D341Med (cell line): ENCODE measurements around the gene CCDC134.
"Not testable (repeated sequence)": the region's sequence is repeated elsewhere in the genome, so short reads cannot be mapped to it uniquely, and the experiment has no call there.

Experiments used
- DNase-seq: peaks from one replicate; pipeline ENCODE4 v3.0.0; 2012; ENCODE audit warnings: low spot score

Gene CCDC134

DNA sequence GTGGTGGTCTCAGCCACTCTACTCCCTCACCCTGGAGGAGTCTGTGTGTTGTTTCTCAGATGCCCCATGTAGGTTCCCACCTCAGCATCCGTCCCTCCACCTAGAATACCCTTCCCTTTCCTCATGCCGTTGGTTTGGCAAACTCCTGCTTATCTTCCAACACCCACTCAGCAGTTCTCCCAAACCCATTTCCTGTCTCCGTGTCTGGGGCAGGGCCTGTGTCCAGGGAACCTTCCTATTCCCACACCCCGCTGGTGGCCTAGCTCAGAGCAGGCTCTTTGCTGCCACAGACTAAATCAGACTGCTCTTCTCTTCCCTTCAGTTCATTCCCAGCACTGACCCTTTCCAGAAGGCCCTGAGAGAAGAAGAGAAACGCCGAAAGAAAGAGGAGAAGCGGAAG lies 24.9 kb downstream of the CCDC134 start:
- no peak for DNase-seq

DNA sequence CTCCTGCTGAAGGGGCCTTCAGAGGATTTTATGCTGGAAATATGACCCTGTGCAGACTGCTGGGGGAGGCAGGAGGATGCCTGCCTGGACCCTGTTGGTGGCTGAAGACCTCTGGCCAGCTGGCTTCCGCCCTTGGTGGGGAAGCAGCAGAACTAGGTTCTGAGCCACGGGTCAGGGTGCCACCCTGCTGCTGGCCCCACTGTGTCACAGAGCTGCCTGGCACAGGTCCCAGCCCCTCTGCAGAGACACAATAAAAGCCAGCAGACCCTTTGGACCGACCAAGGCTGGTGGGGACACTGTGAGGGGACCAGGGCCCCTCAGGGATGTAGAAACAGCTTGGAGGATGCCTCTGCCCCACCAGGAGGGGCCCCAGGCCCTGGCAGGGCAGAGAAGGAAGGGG lies 25.5 kb downstream of the CCDC134 start:
- no peak for DNase-seq

DNA sequence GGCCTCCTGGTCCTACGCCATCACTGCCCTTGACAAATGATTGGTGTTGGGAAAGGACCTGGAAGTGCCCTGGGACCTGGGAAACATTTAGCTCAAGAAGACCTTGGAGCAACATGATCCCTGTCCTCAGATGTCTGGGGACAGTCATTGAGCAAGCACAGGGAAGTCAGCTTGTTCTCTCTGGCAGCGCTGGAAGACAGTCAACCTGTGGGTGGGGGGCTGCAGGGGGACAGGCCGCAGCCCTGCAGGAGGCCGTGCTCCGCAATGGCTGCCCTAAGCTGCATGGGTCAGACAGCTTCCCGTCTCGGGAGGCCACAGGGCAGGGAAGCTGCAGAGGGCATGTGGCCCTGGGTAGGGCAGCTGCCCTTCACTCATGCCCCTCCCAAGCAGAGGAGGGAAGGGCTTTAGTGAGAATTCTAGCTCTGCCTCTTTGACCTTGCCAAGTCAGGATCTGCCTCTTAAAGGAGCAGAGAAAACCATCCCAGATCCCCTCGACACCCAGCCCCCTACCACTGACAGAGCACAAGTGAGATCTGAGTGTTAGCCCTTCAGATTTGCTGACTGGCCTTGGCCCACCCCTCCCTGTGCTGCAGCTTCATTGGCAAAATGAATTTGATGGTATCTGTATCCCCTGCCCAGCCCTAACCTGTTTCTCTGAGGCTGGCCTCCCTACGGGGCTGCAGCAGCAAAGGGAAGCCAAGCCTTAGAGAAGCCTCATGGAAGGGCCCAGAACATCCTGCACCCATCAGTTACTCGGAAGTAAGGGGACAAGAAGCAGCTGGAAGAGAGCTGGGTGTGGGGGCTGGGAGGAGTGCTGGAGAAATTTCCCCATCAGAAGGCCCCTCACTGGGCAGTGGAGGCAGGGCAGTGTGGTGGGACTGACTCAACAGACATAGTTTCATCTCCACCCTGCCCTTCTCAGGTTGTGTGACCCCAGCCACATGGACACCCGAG lies 26.2 kb downstream of the CCDC134 start:
- no peak for DNase-seq

DNA sequence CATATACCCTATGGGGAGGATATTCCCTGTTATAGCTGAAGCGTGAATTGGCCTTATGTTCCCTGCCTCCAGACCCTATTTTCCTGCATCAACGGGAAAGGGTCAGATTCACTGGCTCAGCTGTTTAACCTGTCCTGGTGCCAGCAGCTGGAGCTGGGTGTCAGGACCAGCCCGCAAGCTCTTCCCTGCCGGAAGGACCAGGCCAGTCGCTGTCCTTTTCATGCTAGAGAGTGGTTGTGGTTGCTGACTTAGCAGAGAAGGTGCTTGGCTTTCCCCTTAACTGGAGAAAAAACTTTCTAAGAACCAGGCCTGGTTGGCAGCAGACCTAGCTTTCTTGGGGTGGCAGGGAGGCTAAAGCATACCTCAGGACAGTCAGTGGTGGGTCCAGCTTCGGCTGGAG lies 27.2 kb downstream of the CCDC134 start:
- no peak for DNase-seq

DNA sequence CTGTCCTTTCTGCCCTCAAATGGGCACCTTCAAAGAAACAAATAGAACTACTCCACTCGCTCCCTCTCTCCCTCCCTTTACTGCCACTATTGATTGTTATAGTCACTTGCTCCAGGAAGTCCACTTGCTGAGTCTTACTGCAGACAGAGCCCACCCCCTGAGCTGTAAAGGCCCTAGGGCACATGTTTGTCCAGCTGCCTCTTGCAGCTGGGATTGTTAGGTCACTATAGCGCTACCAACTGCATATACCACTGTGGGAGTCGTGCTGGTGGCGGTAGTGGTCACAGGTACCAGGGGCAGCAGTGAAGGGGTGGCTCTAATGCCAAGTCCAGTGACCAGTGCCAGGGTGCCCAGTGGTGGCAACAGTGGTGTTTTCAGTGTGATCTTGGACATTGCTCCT lies 28.0 kb downstream of the CCDC134 start:
- DNase-seq, result no peak

DNA sequence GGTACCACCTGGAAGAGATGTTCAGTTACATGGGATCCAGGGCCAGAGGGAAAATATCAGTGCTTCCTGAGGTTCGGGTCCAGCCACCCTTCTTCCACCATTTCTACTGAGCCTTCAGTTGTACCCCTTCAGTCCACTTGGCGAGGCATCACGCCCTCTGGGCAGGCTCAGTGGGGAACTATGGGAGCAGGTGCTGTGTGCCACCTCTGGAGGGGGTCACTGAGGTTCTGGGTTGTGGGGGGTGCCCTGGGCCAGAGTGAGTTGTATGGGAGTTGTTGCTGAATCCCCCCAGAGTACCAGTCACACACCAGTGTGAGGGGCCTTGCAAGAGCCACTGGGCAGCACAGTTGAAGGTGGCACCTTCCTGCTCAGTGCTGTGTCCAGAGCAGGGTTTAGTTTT lies 29.7 kb downstream of the CCDC134 start:
- no peak for DNase-seq

DNA sequence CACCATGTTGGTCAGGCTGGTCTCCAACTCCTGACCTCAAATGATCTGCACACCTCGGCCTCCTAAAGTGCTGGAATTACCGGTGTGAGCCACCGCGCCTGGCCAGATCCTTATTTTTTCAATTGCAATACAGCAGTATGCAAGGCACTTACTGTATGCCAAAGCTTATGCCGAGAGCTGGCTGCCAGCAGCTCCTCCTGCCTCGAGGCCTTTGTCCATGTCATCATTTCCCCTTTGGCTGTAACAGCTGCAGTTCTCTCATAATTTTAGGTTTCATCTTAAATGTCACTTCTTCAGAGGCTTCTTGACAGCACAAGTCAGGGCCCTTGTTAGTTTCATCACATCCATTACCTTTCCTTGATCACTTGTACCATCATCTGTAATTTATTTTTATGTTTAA lies 30.9 kb downstream of the CCDC134 start:
- no peak for DNase-seq

DNA sequence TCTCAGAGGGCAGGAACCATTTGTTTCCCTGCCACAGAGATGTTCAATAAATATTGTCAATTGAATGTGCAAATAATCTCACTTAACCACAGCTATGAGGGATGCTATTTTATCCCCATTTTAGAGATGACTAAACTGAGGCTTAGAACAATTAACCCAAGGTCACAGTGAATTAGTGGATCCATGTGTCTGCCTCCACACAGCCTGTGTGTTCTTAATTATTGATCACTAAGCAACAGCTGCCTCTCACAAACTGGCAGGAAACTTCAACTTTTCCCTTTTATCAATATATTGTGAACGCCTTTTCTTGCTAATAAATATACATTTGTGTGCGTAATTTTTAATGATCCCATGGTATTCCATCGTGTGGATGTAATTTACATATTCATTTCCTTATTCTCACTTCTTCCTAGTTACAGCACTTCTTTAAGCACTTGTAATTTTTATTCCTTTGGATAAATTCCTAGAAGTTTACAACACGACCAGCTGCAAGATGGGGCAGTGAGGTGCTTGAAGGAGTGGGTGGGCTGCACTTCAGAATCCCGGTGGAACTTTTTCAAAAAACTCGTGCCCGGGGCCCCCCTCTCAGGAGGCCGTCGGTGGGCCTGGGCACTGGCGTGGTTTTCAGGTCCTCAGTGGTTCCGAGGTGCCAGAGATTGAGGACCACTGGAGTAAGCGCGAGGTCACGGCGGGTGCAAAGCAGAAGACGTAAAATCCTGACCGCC lies 31.5 kb downstream of the CCDC134 start:
- DNase-seq, result no peak

DNA sequence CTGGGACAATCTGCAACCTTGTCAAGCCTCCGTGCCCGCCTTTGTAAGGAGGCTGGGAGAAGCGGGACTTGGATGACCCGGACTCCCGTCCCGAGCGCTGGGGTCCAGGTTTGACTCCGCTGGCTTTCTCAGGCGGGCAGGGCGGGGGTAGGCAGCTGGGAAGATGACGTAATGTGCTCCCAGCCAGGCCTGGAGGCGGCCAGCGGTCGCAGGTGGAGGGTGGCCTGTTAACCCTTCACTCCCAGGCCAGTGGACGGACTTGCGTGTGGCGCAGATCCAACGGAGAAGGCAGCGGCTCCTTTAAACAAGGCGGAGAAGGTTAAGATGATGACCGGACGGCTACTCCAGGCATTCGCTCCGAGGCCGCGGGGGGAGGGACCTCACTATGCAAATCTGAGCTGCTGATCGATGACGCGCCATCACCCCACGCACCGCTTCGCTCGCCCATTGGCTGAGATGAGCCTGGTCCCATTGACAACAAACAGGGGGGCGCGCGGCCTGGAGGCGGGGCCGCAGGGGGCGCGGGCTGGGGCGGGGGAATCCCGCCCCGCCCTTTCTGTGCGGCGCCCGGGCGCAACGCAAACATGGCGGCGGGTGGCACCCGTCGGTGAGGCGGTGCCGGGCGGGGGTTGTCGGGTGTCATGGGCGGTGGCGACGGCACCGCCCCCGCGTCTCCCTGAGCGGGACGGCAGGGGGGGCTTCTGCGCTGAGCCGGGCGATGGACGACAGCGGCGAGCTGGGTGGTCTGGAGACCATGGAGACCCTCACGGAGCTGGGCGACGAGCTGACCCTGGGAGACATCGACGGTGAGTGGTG lies 32.3 kb downstream of the CCDC134 start, which contains the start of gene SREBF2:
Gene SREBF2, plus strand, starts transcription at position 553 of the 816 bp plus-strand sequence. Its CDS starts 166 bp downstream, at position 719.
- peak; percentile 98 for DNase-seq

DNA sequence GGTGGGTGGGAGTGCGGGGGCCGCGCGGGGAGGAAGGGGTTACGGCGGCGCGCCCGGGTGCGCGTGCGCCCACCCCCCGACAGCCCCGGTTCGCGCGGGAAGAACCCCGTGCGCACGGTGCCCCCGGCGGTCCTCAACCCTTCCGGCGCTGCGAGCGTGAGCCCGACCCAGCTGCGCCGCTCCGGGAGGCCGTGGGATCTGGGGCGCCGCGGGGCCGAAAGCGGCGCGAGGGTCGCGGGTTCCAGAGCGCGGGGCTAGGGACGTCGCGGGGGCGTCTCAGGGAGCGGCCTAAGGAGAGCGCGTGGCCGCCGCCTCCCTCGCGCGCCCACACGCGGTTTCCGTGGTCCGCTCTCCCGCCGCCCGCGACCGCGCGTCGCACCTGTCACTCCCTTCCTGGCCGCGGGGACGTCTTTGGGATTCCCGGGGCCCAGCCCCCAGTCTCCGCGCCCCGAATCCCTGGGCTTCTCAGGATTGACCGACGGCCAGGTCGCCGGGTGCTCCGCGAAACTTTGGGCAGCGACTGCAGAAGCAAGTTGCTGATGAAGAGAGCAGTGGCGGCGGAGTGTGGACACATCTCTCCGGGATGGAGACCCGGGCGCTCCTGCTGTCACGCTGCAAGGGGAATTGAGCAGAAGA lies 33.0 kb downstream of the CCDC134 start:
- DNase-seq, result peak; percentile 81

DNA sequence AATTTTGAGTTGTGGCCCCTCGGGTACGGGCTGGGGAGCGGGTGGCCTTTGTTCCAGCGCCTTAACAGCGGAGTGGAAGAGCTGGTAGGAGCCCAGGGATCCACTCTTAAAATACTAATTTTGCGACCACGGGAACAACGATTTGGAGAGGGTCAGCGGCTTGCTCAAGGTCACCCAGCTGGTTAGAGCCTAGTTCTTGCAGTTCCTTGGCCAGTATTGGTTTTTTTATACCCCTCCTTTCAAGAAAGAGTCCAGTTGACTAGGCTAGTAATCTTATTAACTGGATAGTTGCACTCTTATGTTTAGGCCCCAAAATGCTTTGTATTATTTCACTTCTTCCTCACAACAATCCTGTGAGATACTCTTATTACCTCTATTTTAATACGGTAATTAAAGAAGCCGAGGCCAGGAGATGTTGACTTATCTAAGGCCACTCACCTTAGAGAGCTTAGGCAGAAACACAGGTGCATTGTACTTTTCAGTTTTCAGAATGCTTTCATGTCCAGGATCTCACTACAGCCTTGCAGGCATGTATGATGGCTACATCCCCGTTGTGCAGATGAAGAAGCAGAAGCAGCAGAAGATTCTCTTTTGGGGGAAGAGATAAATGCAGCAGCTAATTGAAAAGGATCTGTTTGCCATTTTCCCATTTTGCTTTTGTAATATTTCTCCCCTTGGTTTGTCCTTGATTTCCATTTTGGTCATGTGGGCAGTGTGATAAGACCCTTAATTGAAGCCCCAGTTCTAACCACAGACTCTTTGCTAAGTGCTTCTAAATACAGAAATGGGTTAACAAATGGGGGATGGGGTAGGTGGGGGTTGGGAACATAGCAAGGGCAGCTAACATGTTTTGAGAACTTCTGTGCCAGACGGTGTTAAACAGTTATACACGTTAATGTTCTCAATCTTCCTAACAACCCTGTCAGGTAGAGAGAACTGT lies 33.8 kb downstream of the CCDC134 start:
- no peak for DNase-seq

DNA sequence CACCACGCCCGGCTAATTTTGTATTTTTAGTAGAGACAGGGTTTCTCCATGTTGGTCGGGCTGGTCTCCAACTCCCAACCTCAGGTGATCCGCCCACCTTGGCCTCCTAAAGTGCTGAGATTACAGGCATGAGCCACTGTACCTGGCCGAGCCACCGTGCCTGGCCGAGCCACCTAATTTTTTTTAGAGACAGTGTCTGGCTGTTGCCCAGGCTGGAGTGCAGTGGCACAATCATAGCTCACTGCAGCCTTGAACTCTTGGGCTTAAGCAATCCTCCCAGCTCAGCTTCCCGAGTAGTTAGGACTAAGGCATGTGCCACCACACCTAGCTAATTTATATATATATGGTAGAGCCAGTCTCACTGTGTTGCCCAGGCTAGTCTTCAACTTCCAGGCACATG lies 35.0 kb downstream of the CCDC134 start:
- not testable (repeated sequence) for DNase-seq

DNA sequence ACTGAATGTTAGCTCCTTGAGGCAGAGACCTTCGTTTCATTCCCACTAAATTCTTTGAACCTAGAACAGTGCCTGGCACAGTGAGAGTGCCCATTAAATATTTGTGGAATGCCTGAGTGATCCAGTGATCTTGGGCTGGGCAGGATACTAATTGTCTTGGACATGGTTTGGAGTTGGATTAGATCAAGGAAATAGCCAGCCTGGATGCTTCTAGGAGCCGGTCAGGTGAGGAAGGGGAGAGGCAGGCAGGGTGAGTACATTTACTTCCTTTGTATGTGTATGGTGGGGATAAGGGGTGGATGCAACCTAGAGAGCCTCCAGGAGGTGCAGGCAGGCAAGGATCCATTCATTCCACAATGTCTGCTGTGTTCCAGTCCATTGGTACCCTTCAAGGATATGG lies 36.1 kb downstream of the CCDC134 start:
- DNase-seq, result no peak

DNA sequence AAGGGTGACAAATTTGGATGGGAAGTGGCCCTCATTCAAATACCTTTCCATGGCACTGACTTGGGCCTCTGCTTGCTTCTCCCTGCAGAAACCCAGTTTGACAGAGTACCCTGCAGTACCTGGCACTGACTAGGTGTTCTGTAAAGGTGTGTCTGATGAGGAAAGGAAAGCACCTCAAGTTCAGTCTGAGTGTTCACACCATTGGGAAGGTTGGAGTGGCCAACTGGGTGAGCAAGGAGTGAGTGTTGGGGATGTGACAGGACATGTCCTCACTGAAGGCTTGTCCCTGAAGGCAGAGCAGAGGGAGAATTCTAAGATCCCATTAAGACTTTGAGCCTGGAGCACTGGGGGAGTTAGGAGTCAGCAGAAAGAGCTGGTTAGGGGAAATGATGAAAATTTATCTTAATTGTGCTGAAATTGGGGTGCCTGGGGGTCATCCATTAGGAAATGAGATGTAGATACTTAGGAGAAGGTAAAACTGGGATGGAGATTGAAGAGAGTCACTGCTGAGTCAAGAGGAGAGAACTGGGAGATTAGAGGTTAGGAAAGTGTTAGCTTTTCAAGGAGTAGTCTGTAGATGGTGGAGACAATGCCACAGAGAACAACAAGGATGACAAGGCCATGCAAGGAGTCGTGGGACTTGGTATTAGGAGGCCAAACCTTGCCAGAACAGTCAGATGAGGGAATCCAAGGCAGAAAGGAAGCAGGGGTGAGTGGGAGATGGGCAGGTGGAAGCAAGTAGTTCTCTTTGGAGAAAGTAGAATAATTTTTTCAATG lies 38.6 kb downstream of the CCDC134 start:
- no peak for DNase-seq

DNA sequence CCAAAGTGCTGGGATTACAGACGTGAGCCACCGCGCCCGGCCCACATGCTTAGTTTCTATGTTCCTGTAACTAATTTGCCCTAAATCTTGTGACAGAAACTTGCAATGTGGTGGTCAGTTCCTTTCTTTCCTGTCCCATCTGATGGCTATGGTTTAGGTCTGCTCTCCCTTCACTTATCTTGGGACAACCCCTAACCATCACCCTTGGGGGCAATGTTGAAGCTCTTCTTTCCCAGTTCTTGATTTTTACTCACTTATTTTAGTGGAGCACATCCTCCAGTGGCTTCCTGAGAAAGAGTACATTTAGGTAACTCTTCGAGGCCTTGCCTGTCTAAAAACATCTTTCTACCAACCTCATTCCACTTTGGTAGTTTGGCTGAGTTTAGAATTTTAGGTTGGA lies 39.7 kb downstream of the CCDC134 start:
- DNase-seq, result no peak

DNA sequence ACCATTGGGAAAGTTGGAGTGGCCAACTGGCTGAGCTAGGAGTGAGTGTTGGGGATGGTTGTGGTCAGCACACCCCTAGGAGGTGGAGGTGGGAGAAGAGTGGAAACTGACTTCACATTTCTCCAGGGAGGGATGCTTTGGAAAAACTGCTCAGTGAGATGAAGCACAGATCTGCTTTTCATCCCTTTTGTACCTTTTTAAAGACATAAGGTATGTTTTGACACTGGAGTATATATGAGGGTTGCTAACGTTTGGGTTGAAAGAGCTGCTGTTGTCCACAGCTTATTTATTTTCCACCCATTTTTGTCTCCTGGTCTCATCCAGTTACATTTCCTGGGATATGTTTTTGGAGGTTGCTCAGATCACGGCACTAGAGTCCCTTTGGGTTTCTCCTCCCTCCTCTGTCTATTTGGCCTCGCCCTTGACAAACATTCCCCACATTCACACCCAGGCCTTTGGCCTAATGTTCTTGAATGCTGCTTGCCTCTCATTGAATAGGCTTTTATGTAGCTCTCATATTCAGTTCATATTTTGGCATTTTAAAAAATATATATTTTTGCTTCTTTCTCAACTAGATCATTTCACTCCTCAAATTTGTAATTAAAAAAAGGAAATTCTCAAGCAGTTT lies 40.7 kb downstream of the CCDC134 start:
- DNase-seq, result no peak

DNA sequence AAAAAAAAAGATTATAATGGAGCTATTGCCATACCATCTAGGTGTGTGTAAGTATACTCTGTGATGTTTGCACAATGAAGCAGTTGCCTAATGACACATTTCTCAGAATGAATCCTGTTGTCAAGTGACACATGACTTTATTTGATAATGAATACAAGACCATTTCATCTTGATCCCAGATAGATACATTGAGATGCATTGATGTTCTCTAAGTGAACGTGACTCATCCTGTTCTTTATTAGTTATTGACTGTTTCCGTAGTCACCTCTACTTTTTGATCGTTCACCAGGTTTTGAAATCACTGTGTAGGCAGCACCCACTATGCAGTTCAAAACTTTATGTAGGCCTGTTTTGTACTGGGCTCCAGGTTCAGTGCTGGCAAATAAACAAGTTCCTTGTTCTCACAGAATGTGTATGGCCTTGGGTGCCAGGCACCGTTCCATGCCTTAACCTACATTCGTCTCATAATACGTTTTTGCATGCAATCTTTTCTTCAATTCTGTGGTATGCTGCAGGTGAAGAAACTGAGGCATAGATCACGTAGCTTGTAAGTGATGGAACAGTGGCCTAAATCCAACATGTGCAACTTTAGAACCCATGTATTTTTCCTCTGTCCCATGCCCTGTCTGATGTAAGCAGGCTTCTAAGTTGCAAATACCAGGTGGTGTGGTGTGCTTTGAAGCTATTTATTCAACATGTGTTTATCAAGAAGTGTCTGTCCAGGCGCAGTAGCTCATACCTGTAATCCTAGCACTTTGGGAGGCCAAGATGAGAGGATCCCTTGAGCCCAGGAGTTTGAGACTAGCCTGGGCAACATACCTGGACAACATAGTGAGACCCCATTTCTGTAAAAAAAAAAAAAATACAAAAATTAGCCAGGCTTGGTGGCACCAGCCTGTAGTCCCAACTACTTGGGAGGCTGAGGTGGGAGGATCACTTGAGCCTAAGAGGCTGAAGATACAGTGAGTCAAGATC lies 42.8 kb downstream of the CCDC134 start:
- DNase-seq, result no peak

DNA sequence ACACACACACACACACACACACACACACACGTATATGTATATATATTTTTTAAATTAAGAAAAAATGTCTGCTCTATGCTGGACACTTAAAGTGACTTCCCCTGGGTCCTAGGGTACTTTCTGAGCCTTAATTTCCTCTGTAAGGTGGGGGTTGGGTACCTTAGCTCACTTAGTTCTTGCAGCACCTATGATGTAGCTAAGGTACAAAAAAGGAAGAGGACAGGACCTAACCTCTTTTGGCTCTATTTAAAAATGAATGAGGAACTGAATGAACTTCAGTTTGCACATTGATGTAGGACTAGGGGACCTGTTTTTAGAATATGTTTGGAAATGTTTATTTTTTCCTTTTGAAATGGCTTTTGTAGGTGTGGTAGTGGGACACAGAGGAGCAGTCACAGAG lies 43.6 kb downstream of the CCDC134 start:
- DNase-seq, result no peak
